Coronary artery (tissue), 2 donors: ENCODE data around the gene PAQR5.
"Not testable (repeated sequence)": the region's sequence is repeated elsewhere in the genome, so short reads cannot be mapped to it uniquely, and the experiment has no call there.

Experiments
- DNase-seq: peaks from one replicate; pipeline ENCODE4 v3.0.0-alpha.2; 2017; ENCODE audit warnings: low spot score
- H3K27ac ChIP-seq, 2 donors: fragments of 200-600 bp; sonication (generic); one replicate each; pipeline ENCODE4 v1.5.1; 2016 to 2019
- H3K4me3 ChIP-seq: fragments of 200-600 bp; sonication (generic); 2 replicates; pipeline ENCODE4 v1.5.1; 2016; ENCODE audit warnings: mild to moderate bottlenecking, moderate library complexity
- CTCF ChIP-seq: fragments of 200-600 bp; sonication (generic); IDR thresholded peaks from one replicate; pipeline ENCODE4 v1.5.1; 2019; ENCODE audit warnings: antibody characterized with exemption

The PAQR5 gene

GRCh38 chr15:69325456-69325971 lies 26.8 kb downstream of the PAQR5 start:
- no peak for TF ChIP-seq CTCF
- Histone ChIP-seq H3K27ac (no peak overlapping the region), H3K4me3 (no peak overlapping the region)
- no peak for DNase-seq

GRCh38 chr15:69328080-69328479 lies 29.4 kb downstream of the PAQR5 start:
- no peak for TF ChIP-seq CTCF
- Histone ChIP-seq H3K4me3 (no peak overlapping the region), H3K27ac (no peak overlapping the region)
- no peak for DNase-seq

GRCh38 chr15:69328739-69329138 lies 30.0 kb downstream of the PAQR5 start:
- Histone ChIP-seq H3K27ac (no peak overlapping the region), H3K4me3 (no peak overlapping the region)
- TF ChIP-seq CTCF = no peak
- DNase-seq = no peak

GRCh38 chr15:69337138-69337537 lies 38.4 kb downstream of the PAQR5 start:
- Histone ChIP-seq H3K27ac (no peak overlapping the region), H3K4me3 (no peak overlapping the region)
- no peak for TF ChIP-seq CTCF
- no peak for DNase-seq

- TF ChIP-seq CTCF = no peak
- Histone ChIP-seq H3K27ac (no peak overlapping the region), H3K4me3 (no peak overlapping the region)
- DNase-seq = no peak
These were observed 40.0 kb downstream of the PAQR5 start for GRCh38 chr15:69338535-69339213.

- not testable (repeated sequence) for H3K27ac ChIP-seq, H3K4me3 ChIP-seq, DNase-seq
These were observed 40.5 kb downstream of the PAQR5 start for GRCh38 chr15:69339214-69339543.

GRCh38 chr15:69340243-69340900 lies 41.7 kb downstream of the PAQR5 start:
- Histone ChIP-seq H3K4me3 (no peak overlapping the region), H3K27ac (no peak overlapping the region)
- TF ChIP-seq CTCF = no peak
- DNase-seq = no peak
